ENCODE measurements around the gene AGAP3. TPM values are rescaled to one million over a fixed set of nuclear protein-coding genes. Genes with fewer than 3 reads are reported as not detected.

AGAP3 gene
- total and polyA plus RNA-seq, 4 donors: 75.9 to 194 (median 110) TPM

DNA sequence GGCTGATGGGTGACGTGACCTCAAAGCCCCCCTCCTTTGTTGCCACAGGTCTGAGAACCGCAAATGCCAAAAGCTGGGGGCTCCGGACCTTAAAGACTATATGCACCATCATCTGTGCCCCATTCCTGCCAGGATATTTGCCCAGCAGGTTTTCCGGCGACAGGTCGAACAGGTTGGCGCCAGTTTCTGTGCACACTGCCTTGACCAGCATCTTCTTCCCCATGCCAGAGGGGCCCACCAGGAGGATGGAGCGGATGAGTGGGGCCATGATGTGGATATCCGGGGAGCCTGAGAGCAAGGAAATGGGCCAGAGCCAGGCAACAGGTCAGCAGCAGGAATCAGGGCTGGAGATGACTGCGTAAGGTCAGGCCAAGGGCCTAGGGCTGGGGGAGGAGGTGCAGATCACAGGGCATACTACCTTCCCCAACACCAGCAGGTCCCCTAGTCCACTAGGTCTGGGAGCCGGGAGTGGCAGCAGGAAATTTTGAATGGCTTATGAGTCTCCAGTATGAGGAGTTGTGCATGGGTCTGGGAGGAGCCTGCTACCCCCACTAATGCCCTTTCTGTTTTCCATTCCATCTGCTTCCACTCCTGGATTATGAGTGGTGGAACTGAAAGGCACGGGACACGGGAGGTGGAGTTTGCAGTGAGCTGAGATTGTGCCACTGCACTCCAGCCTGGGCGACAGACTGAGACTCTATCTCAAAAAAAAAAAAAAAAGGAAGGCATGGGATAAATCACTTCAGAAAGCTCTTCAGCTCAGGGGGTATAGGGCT, 107.1 kb downstream of the AGAP3 start:
- no peak for ATAC-seq (ENCODE audit: insufficient read depth, low FRiP score)
- Histone ChIP-seq H3K27me3 (ENCODE audit: control insufficient read depth in 3 of 3, insufficient read depth in 3 of 3, low read length in 2 of 3) (no peaks in the 10 kb centered on the region), H3K9me3 (ENCODE audit: control insufficient read depth in 4 of 4, insufficient read depth in 3 of 4, low read length in 3 of 4) (no peaks in the 10 kb centered on the region), H3K4me1 (ENCODE audit: control insufficient read depth in 5 of 5, insufficient read depth in 5 of 5, low read length in 5 of 5) (no peaks in the 10 kb centered on the region), H3K27ac (ENCODE audit: low read depth in 1 of 2, low read length in 1 of 2) (no peak overlapping the region), H3K9ac (ENCODE audit: insufficient read depth in 1 of 2, low read length in 2 of 2) (no peak overlapping the region), H3K4me3 (no peak overlapping the region), H3K36me3 (ENCODE audit: control insufficient read depth in 4 of 4, insufficient read depth in 4 of 4, low read length in 4 of 4) (no peaks in the 10 kb centered on the region)
- 91 to 96% methylated on average over 14 of the region's 14 CpGs for WGBS, 2 donors
- TF ChIP-seq, protein P1, sequence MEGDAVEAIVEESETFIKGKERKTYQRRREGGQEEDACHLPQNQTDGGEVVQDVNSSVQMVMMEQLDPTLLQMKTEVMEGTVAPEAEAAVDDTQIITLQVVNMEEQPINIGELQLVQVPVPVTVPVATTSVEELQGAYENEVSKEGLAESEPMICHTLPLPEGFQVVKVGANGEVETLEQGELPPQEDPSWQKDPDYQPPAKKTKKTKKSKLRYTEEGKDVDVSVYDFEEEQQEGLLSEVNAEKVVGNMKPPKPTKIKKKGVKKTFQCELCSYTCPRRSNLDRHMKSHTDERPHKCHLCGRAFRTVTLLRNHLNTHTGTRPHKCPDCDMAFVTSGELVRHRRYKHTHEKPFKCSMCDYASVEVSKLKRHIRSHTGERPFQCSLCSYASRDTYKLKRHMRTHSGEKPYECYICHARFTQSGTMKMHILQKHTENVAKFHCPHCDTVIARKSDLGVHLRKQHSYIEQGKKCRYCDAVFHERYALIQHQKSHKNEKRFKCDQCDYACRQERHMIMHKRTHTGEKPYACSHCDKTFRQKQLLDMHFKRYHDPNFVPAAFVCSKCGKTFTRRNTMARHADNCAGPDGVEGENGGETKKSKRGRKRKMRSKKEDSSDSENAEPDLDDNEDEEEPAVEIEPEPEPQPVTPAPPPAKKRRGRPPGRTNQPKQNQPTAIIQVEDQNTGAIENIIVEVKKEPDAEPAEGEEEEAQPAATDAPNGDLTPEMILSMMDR (IDR thresholded peaks at IDR 0.05; ENCODE audit: control extremely low read depth, extremely low read depth): no peak
- no peak for DNase-seq

Other genes starting within 250 kb of the AGAP3 start
- under 1 TPM; 0.48 to 0.92 TPM for gene AOC1, start 234.0 kb upstream of the AGAP3 start, total RNA-seq
- 1 to 10 TPM in 1 of 2 donors, under 1 TPM in 1; 0.35 to 1.3 TPM for gene AOC1, start 234.0 kb upstream of the AGAP3 start, polyA plus RNA-seq
- 1 to 10 TPM; 1.7 to 2.0 TPM for gene KCNH2, start 108.2 kb upstream of the AGAP3 start, total RNA-seq
- under 1 TPM; 0.43 to 0.82 TPM for gene KCNH2, start 108.2 kb upstream of the AGAP3 start, polyA plus RNA-seq
- 10 to 100 TPM; 11.9 to 31.0 TPM for gene NOS3, start 95.5 kb upstream of the AGAP3 start, total RNA-seq
- 10 to 100 TPM in 1 of 2 donors, 1 to 10 TPM in 1; 9.3 to 11.9 TPM for gene NOS3, start 95.5 kb upstream of the AGAP3 start, polyA plus RNA-seq
- 1 to 10 TPM; 1.1 to 2.8 TPM for gene ATG9B, start 62.0 kb upstream of the AGAP3 start, total RNA-seq
- 1 to 10 TPM in 1 of 2 donors, under 1 TPM in 1; 0.78 to 1.8 TPM for gene ATG9B, start 62.0 kb upstream of the AGAP3 start, polyA plus RNA-seq
- 10 to 100 TPM; 21.8 to 61.5 TPM for gene ABCB8, start 58.0 kb upstream of the AGAP3 start, total RNA-seq
- 10 to 100 TPM; 28.7 to 28.9 TPM for gene ABCB8, start 58.0 kb upstream of the AGAP3 start, polyA plus RNA-seq
- 1 to 10 TPM in 1 of 2 donors, under 1 TPM in 1; 0.37 to 3.9 TPM for gene ASIC3, start 37.9 kb upstream of the AGAP3 start, total RNA-seq
- gene ASIC3, start 37.9 kb upstream of the AGAP3 start, polyA plus RNA-seq: 1 to 10 TPM; 1.6 to 3.2 TPM
- 10 to 100 TPM in 1 of 2 donors, 1 to 10 TPM in 1; 6.8 to 17.3 TPM for gene CDK5, start 28.6 kb upstream of the AGAP3 start, total RNA-seq
- 10 to 100 TPM in 1 of 2 donors, 1 to 10 TPM in 1; 6.9 to 11.5 TPM for gene CDK5, start 28.6 kb upstream of the AGAP3 start, polyA plus RNA-seq
- gene SLC4A2, start 26.9 kb upstream of the AGAP3 start, total RNA-seq: 100 to 1,000 TPM in 1 of 2 donors, 10 to 100 TPM in 1; 66.3 to 173 TPM
- 100 to 1,000 TPM in 1 of 2 donors, 10 to 100 TPM in 1; 96.7 to 144 TPM for gene SLC4A2, start 26.9 kb upstream of the AGAP3 start, polyA plus RNA-seq
- gene FASTK, start 5.7 kb upstream of the AGAP3 start, total RNA-seq: 10 to 100 TPM; 28.9 to 99.8 TPM
- gene FASTK, start 5.7 kb upstream of the AGAP3 start, polyA plus RNA-seq: 100 to 1,000 TPM in 1 of 2 donors, 10 to 100 TPM in 1; 80.0 to 108 TPM
- 10 to 100 TPM; 32.8 to 49.6 TPM for gene TMUB1, start 3.0 kb upstream of the AGAP3 start, total RNA-seq
- 100 to 1,000 TPM in 1 of 2 donors, 10 to 100 TPM in 1; 43.5 to 104 TPM for gene TMUB1, start 3.0 kb upstream of the AGAP3 start, polyA plus RNA-seq
- gene GBX1, start 81.2 kb downstream of the AGAP3 start, total RNA-seq: not detected
- gene GBX1, start 81.2 kb downstream of the AGAP3 start, polyA plus RNA-seq: not detected
- gene ASB10, start 100.8 kb downstream of the AGAP3 start, total RNA-seq: not detected
- not detected for gene ASB10, start 100.8 kb downstream of the AGAP3 start, polyA plus RNA-seq
- under 1 TPM in 1 of 2 donors, not detected in 1; 0.52 TPM for gene H2BK1, start 124.0 kb downstream of the AGAP3 start, total RNA-seq
- not detected for gene H2BK1, start 124.0 kb downstream of the AGAP3 start, polyA plus RNA-seq
- gene ABCF2, start 140.7 kb downstream of the AGAP3 start, total RNA-seq: 10 to 100 TPM; 13.2 to 36.2 TPM
- gene ABCF2, start 140.7 kb downstream of the AGAP3 start, polyA plus RNA-seq: 10 to 100 TPM; 15.4 to 36.3 TPM
- gene CHPF2, start 146.0 kb downstream of the AGAP3 start, total RNA-seq: 10 to 100 TPM; 23.3 to 54.0 TPM
- gene CHPF2, start 146.0 kb downstream of the AGAP3 start, polyA plus RNA-seq: 10 to 100 TPM; 33.8 to 36.2 TPM
- gene SMARCD3, start 162.2 kb downstream of the AGAP3 start, total RNA-seq: 10 to 100 TPM; 37.5 to 70.9 TPM
- gene SMARCD3, start 162.2 kb downstream of the AGAP3 start, polyA plus RNA-seq: 10 to 100 TPM; 40.3 to 62.5 TPM